PC-9 (cell line): ENCODE results near the gene RNASE12.
"Not testable (repeated sequence)": the region's sequence is repeated elsewhere in the genome, so short reads cannot be mapped to it uniquely, and the experiment has no call there.

Source experiments
- CTCF ChIP-seq: fragments of 200-600 bp; sonication (generic); conservative IDR thresholded peaks from 2 replicates; pipeline ENCODE4 v1.6.1; 2017; ENCODE audit warnings: mixed run types, antibody characterized with exemption, mild to moderate bottlenecking, moderate library complexity
- EZH2 ChIP-seq: fragments of 200-600 bp; sonication (generic); IDR thresholded peaks from 2 replicates; pipeline ENCODE4 v1.8.0; 2017; ENCODE audit warnings: antibody characterized with exemption, low read depth

DNA sequence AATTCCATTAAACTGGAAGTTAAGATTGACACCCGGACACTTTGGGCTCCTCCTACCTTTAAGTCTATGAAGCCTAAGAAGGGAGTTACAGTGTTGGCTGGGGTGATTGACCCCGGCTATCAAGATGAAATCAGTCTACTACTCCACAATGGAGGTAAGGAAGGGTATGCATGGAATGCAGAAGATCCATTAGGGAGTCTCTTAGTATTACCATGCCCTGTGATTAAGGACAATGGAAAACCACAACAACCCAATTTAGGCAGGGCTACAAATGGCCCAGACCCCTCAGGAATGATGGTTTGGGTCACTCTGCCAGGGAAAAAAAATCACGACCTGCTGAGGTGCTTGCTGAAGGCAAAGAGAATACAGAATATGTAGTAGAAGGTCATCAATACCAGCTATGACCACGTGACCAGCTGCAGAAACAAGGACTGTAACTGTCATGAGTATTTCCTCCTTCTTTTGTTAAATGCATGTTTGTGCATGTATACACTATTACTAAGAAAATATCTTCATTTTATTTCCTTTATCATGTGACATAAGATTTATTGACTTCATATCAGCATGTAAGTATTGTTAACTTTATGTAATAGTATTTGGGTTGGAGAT lies 18.7 kb downstream of the RNASE12 start:
- not testable (repeated sequence) for TF ChIP-seq CTCF, EZH2
